Neural progenitor cell (in vitro differentiated cells): ENCODE data around the gene UBE2R2. TPM values are rescaled to one million over a fixed set of nuclear protein-coding genes. Genes with fewer than 3 reads are reported as not detected.
A peak's percentile ranks its signal among the peaks of the same experiment; 100 is the strongest.

Experiments
- DNase-seq: peaks from one replicate; pipeline ENCODE4 v3.0.0-alpha.2; 2016; ENCODE audit warnings: low spot score
- H2AFZ ChIP-seq: fragments of 200-600 bp; sonication (generic); replicated peaks from 2 replicates; pipeline ENCODE4 v1.6.1; 2016; ENCODE audit warnings: antibody characterized with exemption
- H3F3A ChIP-seq: fragments of 200-600 bp; sonication (generic); 2 replicates; pipeline ENCODE4 v1.6.1; 2016; ENCODE audit warnings: antibody characterized with exemption, low read depth
- H3K27ac ChIP-seq: fragments of 200-600 bp; sonication (generic); 2 replicates; pipeline ENCODE4 v1.5.1; 2016; ENCODE audit warnings: mild to moderate bottlenecking
- H3K27me3 ChIP-seq: fragments of 200-600 bp; sonication (generic); 2 replicates; pipeline ENCODE4 v1.6.1; 2016; ENCODE audit warnings: mild to moderate bottlenecking, moderate library complexity
- H3K36me3 ChIP-seq: fragments of 200-600 bp; sonication (generic); 2 replicates; pipeline ENCODE4 v1.5.1; 2016
- H3K4me1 ChIP-seq: fragments of 200-600 bp; sonication (generic); 2 replicates; pipeline ENCODE4 v1.6.1; 2016; ENCODE audit warnings: mixed run types
- H3K4me2 ChIP-seq: fragments of 200-600 bp; sonication (generic); 2 replicates; pipeline ENCODE4 v1.6.1; 2016
- H3K4me3 ChIP-seq: fragments of 200-600 bp; sonication (generic); 2 replicates; pipeline ENCODE4 v1.5.1; 2016
- H3K79me2 ChIP-seq: fragments of 200-600 bp; sonication (generic); 2 replicates; pipeline ENCODE4 v1.6.1; 2016; ENCODE audit warnings: low read depth
- H3K9ac ChIP-seq: fragments of 200-600 bp; sonication (generic); 2 replicates; pipeline ENCODE4 v1.6.1; 2016
- H3K9me3 ChIP-seq: fragments of 200-600 bp; sonication (generic); 2 replicates; pipeline ENCODE4 v1.5.1; 2016; ENCODE audit warnings: low read depth
- H4K20me1 ChIP-seq: fragments of 200-600 bp; sonication (generic); 2 replicates; pipeline ENCODE4 v1.6.1; 2016; ENCODE audit warnings: low read depth
- H3K27ac Mint-ChIP-seq: 3 replicates; pipeline ENCODE4 v1.8.0; 2021; ENCODE audit warnings: mixed read lengths
- H3K27me3 Mint-ChIP-seq: 2 replicates; pipeline ENCODE4 v1.8.0; 2022; ENCODE audit warnings: low read depth, mild to moderate bottlenecking, inconsistent platforms, moderate library complexity, mixed read lengths; ENCODE audit not compliant: insufficient read depth
- H3K36me3 Mint-ChIP-seq: 3 replicates; pipeline ENCODE4 v1.8.0; 2021; ENCODE audit warnings: mixed read lengths
- H3K4me1 Mint-ChIP-seq: 3 replicates; pipeline ENCODE4 v1.8.0; 2021; ENCODE audit warnings: mixed read lengths
- H3K4me3 Mint-ChIP-seq: 3 replicates; pipeline ENCODE4 v1.8.0; 2021; ENCODE audit warnings: mild to moderate bottlenecking, moderate library complexity, mixed read lengths
- H3K9me3 Mint-ChIP-seq: 3 replicates; pipeline ENCODE4 v1.8.0; 2020; ENCODE audit warnings: mixed read lengths
- CTCF ChIP-seq: fragments of 200-600 bp; sonication (generic); IDR thresholded peaks from 2 replicates; pipeline ENCODE4 v1.5.1; 2017; ENCODE audit warnings: antibody characterized with exemption, mild to moderate bottlenecking
- EZH2 ChIP-seq: fragments of 200-600 bp; sonication (generic); IDR thresholded peaks from 2 replicates; pipeline ENCODE4 v1.6.1; 2017; ENCODE audit warnings: antibody characterized with exemption, mild to moderate bottlenecking, moderate library complexity
- EZH2phosphoT487 ChIP-seq: fragments of 200-600 bp; sonication (generic); IDR thresholded peaks from 2 replicates; pipeline ENCODE4 v1.6.1; 2017; ENCODE audit warnings: antibody characterized with exemption
- total RNA-seq: library from RNA; depleted of rRNA; stranded (reverse); fragments of >200 nt; gene quantifications from 2 replicates; pipeline ENCODE4 v1.2.3, GENCODE V29; 2015; ENCODE audit warnings: low replicate concordance

UBE2R2 gene
- total RNA-seq, 1 donor from 2014 or later = 68.3 TPM

- no peak for DNase-seq
- Histone ChIP-seq H3K27me3 (no peaks in the 10 kb centered on the region), H3K4me2 (no peak overlapping the region), H2AFZ (no peak overlapping the region), H3K27ac (peak overlapping the region; percentile 21), H3K9me3 (no peaks in the 10 kb centered on the region), H3K4me1 (no peaks in the 10 kb centered on the region), H3F3A (peaks cover 12% of the 10 kb centered on the region), H3K9ac (no peak overlapping the region), H3K36me3 (no peaks in the 10 kb centered on the region), H4K20me1 (peaks cover 100% of the 10 kb centered on the region), H3K79me2 (peaks cover 100% of the 10 kb centered on the region), H3K4me3 (no peak overlapping the region)
- Mint-ChIP-seq H3K27me3 (no peaks in the 10 kb centered on the region), H3K27ac (no peak overlapping the region), H3K9me3 (no peaks in the 10 kb centered on the region), H3K4me3 (no peak overlapping the region), H3K4me1 (peaks cover 9% of the 10 kb centered on the region), H3K36me3 (peaks cover 11% of the 10 kb centered on the region)
- TF ChIP-seq CTCF (no peak), EZH2phosphoT487 (no peak)
Measured at GRCh38 chr9:33850677-33851076, 33.7 kb downstream of the UBE2R2 start.

DNA sequence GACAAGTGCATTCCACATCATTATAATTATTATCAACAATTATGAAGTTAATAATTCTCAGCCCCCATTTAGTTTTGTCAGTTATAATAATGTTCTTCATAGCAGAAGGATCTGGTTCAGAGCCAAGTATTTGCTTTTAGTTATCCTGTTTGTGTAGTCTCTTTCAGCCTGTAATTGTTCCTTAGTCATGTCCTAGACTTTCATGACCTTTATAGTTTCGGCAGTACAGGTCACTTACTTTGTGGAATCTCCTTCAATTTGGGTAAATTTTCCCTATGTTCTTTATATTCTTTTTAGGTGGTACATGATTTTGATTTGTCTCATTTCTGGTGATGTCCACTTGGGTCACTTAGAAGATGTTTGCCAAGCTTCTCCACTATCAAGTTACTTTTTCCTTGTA lies 34.3 kb downstream of the UBE2R2 start:
- no peak for TF ChIP-seq EZH2
- no peak for TF ChIP-seq CTCF
- no peak for TF ChIP-seq EZH2phosphoT487
- Histone ChIP-seq H2AFZ (no peak overlapping the region), H3K9me3 (no peaks in the 10 kb centered on the region), H3K4me3 (no peak overlapping the region), H4K20me1 (peaks cover 100% of the 10 kb centered on the region), H3K79me2 (peaks cover 100% of the 10 kb centered on the region), H3K27ac (peak overlapping the region; percentile 21), H3K4me1 (no peaks in the 10 kb centered on the region), H3K27me3 (no peaks in the 10 kb centered on the region), H3F3A (peaks cover 12% of the 10 kb centered on the region), H3K36me3 (no peaks in the 10 kb centered on the region), H3K9ac (no peak overlapping the region), H3K4me2 (no peak overlapping the region)
- Mint-ChIP-seq H3K4me1 (peaks cover 9% of the 10 kb centered on the region), H3K27ac (no peak overlapping the region), H3K9me3 (no peaks in the 10 kb centered on the region), H3K36me3 (peaks cover 10% of the 10 kb centered on the region), H3K27me3 (no peaks in the 10 kb centered on the region), H3K4me3 (no peak overlapping the region)
- no peak for DNase-seq

DNA sequence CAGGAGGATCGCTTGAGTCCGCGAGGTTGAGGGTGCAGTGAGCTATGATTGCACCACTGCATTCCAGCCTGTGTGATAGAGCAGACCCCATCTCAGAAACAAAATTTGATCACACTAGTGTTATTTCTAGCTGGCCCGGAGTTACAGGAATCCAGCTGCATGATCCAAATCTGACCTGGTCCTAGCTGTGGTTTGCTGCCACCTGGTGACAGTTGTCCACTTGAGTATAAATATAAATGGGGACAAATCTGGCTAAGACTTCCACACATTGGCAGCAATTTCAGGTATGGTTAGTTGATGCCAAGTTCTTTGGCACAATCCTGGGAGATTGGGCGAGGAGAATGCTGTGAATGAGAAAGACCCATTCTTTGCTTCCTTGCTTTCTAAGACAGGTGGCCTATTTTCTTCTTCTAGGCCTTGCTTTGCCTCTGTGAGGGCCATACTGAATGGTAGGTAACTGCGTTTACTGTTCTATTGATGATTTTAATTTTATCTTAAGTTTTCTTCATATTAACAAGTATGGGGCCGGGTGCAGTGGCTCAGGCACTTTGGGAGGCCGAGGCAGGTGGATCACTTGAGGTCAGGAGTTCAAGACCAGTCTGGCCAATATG lies 35.4 kb downstream of the UBE2R2 start:
- Histone ChIP-seq H3K27me3 (no peaks in the 10 kb centered on the region), H3K27ac (no peak overlapping the region), H4K20me1 (peaks cover 97% of the 10 kb centered on the region), H2AFZ (no peak overlapping the region), H3K79me2 (peaks cover 100% of the 10 kb centered on the region), H3F3A (peaks cover 12% of the 10 kb centered on the region), H3K4me1 (no peaks in the 10 kb centered on the region), H3K9ac (no peak overlapping the region), H3K4me3 (no peak overlapping the region), H3K36me3 (no peaks in the 10 kb centered on the region), H3K9me3 (no peaks in the 10 kb centered on the region), H3K4me2 (no peak overlapping the region)
- H3K27me3 Mint-ChIP-seq = no peaks in the 10 kb centered on the region
- peaks cover 9% of the 10 kb centered on the region for H3K4me1 Mint-ChIP-seq
- H3K36me3 Mint-ChIP-seq = peaks cover 8% of the 10 kb centered on the region
- peak; percentile 59 for DNase-seq
- H3K4me3 Mint-ChIP-seq = no peak overlapping the region
- no peak overlapping the region for H3K27ac Mint-ChIP-seq
- no peak for TF ChIP-seq EZH2
- peak; percentile 57 for TF ChIP-seq CTCF
- H3K9me3 Mint-ChIP-seq = no peaks in the 10 kb centered on the region
